HG02981 (cell line): ENCODE measurements around the gene IL17RE.

ENCODE experiments used
- ATAC-seq: cut with Tn5 transposase; IDR thresholded peaks from one replicate; pipeline ENCODE4 v1.9.1; 2021; ENCODE audit warnings: mild to moderate bottlenecking, moderate library complexity; ENCODE audit not compliant: unreplicated experiment

IL17RE gene

GRCh38 chr3:9951126-9951525 lies 48.5 kb downstream of the IL17RE start:
- ATAC-seq: no peak

GRCh38 chr3:9951598-9951961 lies 48.9 kb downstream of the IL17RE start:
- no peak for ATAC-seq

GRCh38 chr3:9951962-9952805 lies 49.5 kb downstream of the IL17RE start, which contains the start of gene PRRT3:
TSS of gene PRRT3 (minus strand) at chr3:9952408. CDS start at chr3:9950115, 2,293 bp downstream.
- ATAC-seq: peak; percentile 67

GRCh38 chr3:9955067-9955502 lies 52.4 kb downstream of the IL17RE start:
- no peak for ATAC-seq

- ATAC-seq: no peak
These were observed 53.1 kb downstream of the IL17RE start for GRCh38 chr3:9955611-9956352.

GRCh38 chr3:9957214-9957613 lies 54.6 kb downstream of the IL17RE start:
- no peak for ATAC-seq

GRCh38 chr3:9965200-9965875 lies 62.7 kb downstream of the IL17RE start:
- no peak for ATAC-seq
